ENCODE measurements around the gene SNX1. TPM values are rescaled to one million over a fixed set of nuclear protein-coding genes. Genes with fewer than 3 reads are reported as not detected.

SNX1 gene
- polyA plus RNA-seq, 4 donors, result 97.5 to 115 (median 104) TPM

DNA sequence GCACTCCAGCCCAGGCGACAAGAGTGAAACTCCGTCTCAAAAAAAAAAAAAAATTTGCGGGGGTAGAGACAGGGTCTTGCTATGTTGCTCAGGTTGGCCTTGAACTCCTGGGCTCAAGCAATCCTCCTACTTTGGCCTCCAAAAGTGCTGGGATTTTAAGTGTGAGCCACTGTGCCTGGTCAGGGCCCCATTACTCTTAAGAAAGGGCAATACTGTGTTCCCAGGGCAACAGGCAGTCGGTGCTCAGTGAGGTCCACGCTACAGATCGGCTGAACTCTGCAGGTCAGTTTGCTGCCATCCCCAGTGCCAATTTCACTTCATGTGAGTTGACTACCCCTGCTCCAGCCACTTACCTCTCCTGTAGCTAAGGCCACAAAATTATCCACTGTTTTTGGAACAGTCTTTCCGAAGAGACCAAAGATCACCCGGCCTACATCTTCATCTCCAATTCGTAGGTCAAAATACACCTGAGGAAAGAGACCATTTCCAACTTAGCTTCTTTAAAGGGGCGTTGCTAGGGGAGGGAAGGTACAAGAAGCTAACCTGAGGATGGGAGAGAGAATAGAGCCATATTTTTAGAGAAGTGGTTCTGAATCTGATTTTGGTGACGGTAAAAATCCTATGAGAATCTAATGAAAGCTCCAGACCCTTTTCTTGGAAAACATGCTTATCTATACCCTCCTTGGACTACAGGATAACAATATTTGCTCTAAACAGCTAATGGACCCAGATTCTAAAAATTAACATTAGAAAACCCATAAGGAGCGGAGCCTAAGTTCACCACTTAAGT, 66.1 kb downstream of the SNX1 start:
- DNase-seq (ENCODE audit: low read depth in 4 of 4, low spot score in 3 of 4), result no peak

- DNase-seq (ENCODE audit: low read depth in 4 of 4, low spot score in 3 of 4), result no peak
Observed at GRCh38 chr15:64162478-64162868, 66.7 kb downstream of the SNX1 start.

DNA sequence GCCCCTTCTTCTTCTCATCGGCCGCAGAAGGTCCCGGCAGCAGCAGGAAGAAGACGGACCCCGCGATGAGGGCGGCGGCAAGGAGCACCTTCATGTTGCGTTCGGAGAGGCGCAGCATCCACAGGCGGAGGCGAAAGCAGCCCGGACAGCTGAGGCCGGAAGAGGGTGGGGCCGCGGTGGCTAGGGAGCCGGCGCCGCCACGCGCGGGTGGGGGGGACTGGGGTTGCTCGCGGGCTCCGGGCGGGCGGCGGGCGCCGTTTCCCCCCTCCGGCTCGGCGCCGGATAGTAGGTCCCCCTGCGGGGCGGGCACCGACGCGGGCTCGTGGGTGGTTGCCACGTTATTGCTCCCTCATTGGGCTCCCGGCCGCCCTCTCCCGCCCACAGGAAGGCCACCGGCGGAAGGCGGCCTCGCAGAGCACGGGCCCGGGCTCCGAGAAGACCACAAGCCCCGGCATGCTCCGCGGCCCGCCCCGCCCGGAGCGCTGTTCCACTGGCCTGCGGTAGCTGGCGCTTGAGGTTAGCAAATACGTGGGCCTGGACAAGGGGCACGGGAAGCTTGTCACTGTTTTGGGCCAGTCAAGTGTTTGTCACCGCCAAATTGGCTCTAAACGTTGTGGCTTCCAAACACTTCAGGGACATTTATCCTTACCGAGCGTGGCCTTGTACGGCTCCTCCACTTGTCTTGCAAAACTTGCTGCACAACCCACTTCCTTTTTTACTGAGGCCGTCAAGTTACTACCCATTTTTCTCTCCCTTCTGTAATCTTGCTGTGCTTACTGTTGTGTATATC, 67.3 kb downstream of the SNX1 start, which contains the start of gene PPIB:
PPIB (minus strand) TSS at position 154 of the 790 bp plus-strand sequence; CDS start at position 118, 36 bp downstream.
- DNase-seq (ENCODE audit: low read depth in 4 of 4, low spot score in 3 of 4), result peak; percentile 87 to 93 (median 92)

DNA sequence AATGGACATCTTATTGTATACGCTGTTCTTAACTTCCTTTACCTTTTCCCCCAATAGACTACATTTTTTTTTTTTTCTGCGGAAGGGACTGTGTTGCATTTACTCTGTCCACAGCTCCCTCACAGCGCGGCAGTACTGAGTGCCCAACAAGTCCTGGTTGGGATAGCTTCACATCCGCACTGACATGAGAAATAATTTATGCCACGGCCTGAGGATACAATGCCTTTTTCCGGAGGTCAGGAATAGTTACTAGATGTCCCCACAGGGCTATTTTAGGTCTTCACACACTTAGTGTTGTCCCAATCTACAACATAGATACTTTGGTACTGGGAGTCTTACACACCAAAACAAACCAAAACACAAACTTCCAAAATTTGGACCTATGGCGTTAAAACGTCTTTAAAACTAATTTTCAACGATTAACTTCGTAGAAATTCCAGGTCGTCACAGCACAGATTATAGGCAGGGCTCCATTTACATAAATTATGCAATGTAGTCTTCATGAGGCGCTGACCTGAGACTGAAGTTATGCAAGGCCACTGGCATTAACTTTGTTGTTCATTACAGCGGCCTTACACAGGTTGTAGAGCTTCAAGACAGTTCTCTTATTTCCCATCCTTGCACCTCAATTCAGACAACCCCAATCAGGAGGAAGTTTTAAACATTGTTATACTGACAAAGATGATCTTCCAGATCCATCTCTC, 68.0 kb downstream of the SNX1 start:
- peak in 3 of 4 donors; percentile 28 to 45 (median 44) for DNase-seq (ENCODE audit: low read depth in 4 of 4, low spot score in 3 of 4)

- no peak for DNase-seq (ENCODE audit: low read depth in 4 of 4, low spot score in 3 of 4)
Observed at GRCh38 chr15:64164436-64164835, 68.7 kb downstream of the SNX1 start.

- no peak for DNase-seq (ENCODE audit: low read depth in 4 of 4, low spot score in 3 of 4)
Observed at GRCh38 chr15:64166102-64166890, 70.5 kb downstream of the SNX1 start.

- no peak for DNase-seq (ENCODE audit: low read depth in 4 of 4, low spot score in 3 of 4)
Observed at GRCh38 chr15:64180235-64180824, 84.5 kb downstream of the SNX1 start.

DNA sequence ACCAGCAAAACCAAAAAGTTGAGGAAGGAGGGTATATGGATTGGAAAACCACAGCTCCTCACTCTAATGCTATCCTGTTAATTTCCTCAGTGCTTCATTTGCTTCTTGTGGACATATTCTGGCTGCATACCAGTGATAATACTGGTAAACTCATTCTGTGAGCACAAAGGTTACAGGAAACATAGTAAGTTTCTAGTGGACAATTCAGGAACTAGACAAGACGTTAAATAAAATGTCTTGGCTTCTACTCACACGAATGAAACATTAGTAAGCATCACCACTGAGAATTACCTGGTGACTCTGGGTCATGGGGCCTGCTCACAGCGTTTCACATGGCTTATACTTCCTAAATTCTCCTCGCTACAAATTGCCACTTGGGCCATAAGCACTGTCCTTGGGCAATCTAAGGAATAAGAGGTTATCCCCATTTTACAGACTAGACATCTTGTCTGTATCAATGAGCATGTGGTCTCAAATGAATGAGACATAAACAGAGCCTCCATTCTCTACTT, 87.1 kb downstream of the SNX1 start:
- no peak for DNase-seq (ENCODE audit: low read depth in 4 of 4, low spot score in 3 of 4)

GRCh38 chr15:64185146-64185911, 89.5 kb downstream of the SNX1 start:
- no peak for DNase-seq (ENCODE audit: low read depth in 4 of 4, low spot score in 3 of 4)

DNA sequence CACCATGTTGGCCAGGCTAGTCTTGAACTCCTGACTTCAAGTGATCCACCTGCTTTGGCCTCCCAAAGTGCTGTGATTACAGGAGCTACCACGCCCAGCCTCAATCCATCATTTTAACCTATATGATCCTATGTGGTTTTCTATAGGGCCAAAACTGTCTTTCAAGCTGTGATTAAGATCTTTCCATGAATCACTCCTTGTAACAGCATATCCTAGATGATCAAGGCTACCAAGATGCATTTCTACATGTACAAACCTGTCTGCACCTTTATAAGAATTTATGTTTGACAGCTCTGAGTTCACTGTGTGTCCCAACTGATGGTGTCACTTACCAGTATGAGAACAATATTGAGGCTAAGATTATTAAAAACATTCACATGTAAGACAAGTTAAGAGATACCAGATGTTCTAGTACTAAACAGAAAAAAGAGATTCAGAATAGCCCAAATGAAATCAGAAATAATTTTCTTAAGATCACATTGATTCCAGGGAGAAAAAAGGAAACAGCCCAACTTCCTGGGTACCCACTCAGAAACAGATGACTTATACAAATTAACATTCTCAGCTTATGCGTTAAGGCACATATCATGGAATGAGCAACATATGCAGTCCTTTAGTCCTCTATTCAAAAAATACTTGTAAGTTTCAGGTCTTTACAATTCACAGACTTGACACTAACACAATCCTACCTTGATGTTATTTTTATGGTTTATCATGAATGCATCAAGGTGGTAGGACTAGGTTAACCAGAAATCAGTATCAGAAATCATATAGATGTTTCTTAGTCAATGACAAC, 91.8 kb downstream of the SNX1 start:
- DNase-seq (ENCODE audit: low read depth in 4 of 4, low spot score in 3 of 4), result no peak

Other genes with a start within 250 kb of the SNX1 start
- 1 to 10 TPM; 4.9 to 6.2 (median 5.1) TPM for gene DAPK2, start 49.5 kb upstream of the SNX1 start, polyA plus RNA-seq (ENCODE audit: insufficient read length in 4 of 4)
- gene CIAO2A, start 2.1 kb upstream of the SNX1 start, polyA plus RNA-seq (ENCODE audit: insufficient read length in 4 of 4), result 100 to 1,000 TPM in 3 of 4 donors, 10 to 100 TPM in 1; 91.3 to 111 (median 107) TPM
- 1 to 10 TPM in 3 of 4 donors, under 1 TPM in 1; 0.82 to 1.6 (median 1.2) TPM for gene SNX22, start 55.7 kb downstream of the SNX1 start, polyA plus RNA-seq (ENCODE audit: insufficient read length in 4 of 4)
- gene PPIB, start 67.0 kb downstream of the SNX1 start, polyA plus RNA-seq (ENCODE audit: insufficient read length in 4 of 4), result 100 to 1,000 TPM; 515 to 625 (median 600) TPM

Data from right renal pelvis (tissue), 4 donors.